ENCODE data around the gene PHGDH.

PHGDH gene

DNA sequence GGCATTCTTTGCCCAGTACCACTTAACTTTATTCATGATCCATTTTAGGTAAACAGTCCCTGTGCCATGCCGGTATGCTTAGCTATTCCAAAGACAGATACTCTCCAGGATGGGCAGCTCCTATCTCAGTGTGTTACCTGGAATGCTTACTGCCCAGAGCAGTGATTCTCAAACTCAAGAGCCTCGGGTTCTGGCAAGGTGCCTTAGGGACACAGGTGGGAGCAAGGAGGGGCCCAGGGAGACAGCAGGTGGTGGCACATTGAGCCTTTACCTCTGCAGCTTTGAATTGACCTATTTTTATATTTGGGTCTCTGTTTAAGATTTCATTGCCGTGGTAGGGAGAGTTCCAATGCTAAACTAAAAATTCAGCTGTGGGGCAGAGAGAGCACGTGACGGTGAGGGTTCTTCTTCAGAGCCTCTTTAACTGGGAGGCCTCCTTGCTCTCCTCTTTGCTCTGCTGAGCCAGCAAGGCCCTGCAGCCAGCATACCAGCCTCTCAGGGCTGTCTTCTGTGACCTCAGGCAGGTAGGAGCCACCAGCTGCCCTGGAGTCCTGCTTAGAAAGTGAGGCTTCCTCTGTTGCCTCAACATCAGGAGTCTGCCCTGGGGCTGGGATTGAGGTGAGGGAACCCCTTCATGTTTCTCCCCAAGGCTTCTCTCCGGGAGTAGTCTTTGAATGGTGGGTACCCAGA lies 20.2 kb downstream of the PHGDH start:
- DNase-seq (ENCODE audit: low read depth, low spot score), result no peak

DNA sequence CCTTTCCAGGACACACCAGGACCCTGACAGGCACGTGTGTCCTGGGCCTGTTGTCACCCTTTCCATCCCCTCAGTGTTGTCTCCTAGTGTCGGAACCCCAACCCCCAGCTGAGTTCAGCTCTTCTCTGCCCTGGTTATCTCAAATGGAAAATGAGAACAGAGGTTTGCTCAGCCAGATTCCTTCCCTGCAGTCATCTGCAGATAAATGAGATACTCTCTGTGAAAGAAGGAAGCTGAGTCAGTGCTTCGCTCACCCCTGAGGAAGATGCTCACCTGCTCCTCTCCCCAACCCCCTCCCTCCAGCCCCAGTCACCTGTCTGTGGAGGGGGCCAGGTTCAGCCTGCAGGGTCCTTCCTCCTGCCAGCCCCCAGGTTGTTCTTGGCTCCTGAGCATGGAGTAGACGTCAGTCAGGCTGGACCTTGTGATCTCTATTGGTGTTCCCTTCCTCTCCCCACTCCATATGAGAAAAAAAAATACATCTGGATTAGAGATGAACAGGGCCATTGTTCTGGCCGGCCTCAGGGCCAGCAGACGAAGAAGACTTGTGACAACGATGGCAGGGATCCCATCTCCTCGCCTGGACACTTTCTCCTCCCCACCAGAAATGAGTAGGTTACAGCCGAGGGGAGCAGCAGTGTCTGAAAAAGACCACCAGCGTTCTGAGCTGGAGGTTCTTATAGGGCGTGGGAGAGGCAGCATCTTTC lies 20.9 kb downstream of the PHGDH start:
- no peak for DNase-seq (ENCODE audit: low read depth, low spot score)

DNA sequence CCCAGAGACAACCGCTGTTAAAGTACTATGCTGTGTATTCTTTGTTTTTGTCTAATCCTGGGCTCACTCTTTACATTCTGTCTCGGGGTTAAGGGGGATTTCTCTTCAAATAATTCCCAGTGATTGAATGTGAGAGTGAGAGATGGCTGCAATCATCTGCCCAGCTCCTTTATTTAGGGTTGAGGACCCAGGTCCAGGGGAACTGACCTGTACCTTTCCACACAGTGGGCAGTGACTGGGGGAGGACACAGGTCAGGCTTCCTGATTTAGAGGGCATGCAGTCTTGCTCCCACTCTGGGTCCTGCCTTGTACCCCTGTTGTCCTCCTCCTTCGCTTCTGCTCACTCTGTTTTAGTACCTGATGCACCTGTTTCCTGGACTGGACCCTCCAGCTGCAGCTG lies 22.0 kb downstream of the PHGDH start:
- no peak for DNase-seq (ENCODE audit: low read depth, low spot score)

DNA sequence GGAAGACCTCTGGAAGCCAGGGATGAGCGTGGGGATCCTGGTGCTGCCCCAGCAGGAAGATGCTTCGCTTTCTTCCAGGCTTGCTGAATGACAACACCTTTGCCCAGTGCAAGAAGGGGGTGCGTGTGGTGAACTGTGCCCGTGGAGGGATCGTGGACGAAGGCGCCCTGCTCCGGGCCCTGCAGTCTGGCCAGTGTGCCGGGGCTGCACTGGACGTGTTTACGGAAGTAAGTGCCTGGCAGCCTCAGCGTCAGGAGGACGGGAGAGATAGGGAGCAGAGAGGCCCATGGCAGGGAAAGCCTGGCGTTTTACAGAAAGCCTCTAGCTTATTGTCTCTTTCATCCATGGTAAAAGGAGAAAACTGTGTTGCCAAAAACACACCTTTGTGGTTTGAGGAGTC lies 23.5 kb downstream of the PHGDH start:
- no peak for DNase-seq (ENCODE audit: low read depth, low spot score)

DNA sequence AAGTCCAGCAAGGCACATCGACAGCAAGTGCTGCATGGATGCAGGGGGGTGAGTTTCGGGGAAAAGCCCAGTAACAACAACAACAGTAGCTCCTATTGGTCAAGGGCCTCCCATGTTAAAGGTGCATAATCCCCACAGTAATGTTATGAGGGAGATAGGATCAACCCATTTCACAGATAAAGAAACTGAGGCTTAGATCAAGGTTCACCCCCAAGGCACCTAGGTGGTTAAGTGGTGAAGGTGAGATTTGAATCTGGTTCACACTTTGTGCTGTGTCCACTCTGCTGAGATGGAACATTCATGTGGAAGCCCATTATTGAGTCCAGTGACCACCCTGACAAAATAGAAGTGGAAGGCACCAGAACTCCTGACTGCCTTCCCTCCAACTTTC lies 24.9 kb downstream of the PHGDH start:
- DNase-seq (ENCODE audit: low read depth, low spot score), result no peak

DNA sequence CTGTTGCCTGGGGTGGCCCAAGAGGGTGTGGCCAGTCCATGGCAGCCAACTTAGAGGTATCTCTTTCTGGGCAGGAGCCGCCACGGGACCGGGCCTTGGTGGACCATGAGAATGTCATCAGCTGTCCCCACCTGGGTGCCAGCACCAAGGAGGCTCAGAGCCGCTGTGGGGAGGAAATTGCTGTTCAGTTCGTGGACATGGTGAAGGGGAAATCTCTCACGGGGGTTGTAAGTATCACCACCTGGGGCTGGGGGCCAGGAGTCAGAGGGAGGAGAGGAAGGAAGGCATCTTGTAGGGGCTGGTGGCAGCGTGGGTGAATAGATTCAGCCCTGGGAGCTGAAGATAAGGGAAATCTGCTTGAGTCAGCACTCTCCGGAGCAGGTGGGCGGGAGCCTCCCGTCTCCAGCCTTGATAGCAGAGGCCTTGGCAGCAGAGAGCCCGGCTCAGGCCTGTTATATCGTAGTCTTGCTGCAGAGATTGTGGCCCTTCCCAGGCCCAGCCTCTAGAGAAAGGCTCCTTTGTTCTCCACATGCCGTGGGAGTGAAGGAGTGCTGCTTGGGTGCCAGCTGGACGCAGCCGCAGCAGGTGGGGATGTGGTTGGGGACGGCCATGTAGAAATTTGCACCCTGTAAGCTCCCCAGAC lies 25.4 kb downstream of the PHGDH start:
- no peak for DNase-seq (ENCODE audit: low read depth, low spot score)

DNA sequence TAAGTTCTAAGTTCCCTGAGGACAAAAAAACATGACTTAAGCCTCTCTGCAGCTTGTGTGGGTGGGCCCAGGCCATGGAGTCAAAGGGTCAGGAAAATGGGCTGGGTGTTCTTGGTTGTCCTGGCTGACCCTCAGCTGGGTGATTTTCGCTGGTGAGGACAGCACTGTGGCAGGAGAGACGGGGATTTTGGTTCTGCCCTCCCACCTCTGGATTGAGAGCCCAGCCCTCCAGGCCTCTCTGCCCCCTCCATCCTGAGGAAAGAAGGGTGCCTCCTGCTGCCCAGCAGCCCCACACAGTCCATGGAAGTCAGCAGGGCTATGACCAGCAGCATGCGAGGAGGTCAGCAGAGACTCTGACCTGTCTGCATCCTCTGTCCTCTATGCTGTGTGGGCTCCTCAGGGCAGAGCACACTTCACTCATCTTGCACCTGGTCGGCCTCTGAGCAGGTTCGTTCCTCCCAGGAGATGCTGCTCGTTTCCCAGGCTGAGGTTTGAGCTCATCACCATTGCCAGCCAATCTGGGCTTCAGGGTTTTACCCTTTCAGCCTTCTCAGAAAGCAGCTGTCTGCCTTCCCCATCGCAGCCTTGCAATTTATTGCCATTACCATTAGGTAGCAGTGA lies 26.5 kb downstream of the PHGDH start:
- no peak for DNase-seq (ENCODE audit: low read depth, low spot score)

DNA sequence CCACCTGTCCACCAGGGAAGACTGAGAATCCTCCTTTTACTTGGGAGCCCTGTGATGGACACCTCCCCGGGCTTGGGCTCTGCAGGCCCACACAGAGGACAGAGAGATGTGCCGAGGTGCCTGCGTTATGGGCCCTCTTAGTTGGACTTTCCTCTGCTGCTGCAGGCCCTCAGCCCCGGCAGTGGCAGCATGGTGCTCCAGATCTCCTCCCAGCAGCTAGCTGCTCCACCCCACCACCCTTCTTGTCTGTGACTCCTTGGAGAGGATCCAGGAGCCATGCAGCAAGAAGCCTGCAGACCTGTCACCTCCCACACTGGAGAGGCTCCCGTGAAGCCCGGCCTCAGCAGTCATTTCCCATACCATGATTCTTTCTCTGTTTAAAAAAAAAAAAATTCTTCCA lies 27.4 kb downstream of the PHGDH start:
- DNase-seq (ENCODE audit: low read depth, low spot score), result no peak

DNA sequence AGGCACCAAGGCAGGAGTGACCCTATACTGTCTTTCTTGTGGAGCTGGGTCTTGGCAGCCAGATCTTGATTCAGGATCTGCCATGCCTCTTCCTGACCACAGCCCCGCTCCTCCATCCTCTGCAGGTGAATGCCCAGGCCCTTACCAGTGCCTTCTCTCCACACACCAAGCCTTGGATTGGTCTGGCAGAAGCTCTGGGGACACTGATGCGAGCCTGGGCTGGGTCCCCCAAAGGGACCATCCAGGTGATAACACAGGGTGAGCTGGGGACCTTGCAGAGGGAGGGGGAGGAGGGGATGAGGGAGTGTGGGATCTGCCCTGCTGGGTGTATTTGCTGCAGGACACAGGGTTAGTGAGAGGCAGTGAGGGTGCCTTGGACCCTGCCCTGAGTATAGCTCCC lies 28.5 kb downstream of the PHGDH start:
- DNase-seq (ENCODE audit: low read depth, low spot score), result no peak

DNA sequence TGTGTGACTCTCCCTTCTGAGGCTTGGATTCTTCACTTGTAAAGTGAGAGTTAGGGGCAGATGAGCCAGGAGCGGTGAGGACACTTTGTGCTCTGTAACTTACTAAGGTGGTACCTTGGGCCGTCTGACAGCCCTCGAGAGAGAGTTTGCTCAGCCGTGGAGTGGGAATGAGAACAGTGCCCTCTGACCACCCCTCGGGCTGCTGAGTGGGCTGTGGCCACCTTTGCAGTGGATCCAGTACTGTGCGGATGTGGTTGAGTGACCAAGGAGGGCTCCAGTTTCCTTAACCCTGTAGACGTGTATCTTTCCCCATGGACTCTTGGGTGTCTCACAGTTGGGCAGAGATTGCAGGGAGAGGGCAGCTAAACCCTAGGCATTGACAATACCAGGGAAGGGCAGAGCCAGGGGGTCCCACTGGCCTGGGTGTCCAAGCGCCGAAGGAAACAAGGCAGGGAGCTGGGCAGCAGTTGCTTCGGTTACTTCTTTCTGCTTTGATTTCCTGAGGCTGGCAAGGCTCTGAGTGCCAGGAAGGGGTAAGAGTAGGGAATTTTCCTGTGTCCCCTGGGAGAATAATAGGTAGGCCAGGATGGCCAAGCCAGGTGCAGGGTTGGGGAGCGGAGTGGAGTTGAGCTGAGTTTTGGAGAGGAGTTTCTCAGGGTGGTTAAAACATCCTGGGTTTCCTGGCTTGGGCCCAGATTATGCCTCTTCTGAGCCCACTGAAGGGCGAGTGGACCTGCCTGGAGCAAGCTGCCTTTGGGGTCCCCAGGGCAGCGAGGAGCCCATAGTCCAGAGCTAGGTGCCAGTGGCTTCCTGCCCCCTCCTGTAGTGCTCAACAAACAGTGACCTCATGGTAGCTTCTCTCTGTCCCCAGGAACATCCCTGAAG lies 29.4 kb downstream of the PHGDH start:
- no peak for DNase-seq (ENCODE audit: low read depth, low spot score)

DNA sequence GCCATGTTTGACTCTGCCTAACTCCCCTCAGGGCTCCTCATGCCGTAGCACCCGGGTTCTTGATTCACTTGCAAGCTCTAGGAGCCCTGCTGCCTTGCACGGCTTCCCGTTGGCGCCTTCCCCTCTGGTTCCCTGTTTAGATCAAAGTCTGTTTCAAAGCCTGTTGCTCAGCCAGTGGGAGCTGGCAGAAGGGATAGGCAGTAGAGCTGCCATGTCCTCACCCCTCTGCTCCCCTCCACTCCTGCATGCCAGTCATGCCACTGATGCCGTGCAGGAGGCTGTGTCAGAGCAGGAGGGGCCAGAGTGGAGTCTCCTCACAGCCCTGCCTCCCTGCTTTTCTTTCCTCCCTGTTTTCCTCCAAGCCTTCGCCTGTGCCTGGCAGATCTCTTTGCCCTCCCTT lies 30.5 kb downstream of the PHGDH start:
- DNase-seq (ENCODE audit: low read depth, low spot score), result no peak

DNA sequence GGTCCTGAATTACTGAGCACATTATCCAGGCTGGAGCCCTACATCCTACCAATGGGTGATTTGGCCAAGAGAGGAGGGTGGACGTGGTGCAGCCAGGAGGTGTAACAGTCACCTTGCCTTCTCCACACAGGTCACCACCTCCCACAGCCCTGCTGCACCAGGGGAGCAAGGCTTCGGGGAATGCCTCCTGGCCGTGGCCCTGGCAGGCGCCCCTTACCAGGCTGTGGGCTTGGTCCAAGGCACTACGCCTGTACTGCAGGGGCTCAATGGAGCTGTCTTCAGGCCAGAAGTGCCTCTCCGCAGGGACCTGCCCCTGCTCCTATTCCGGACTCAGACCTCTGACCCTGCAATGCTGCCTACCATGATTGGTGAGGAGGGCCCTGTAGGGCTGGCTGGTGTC lies 30.9 kb downstream of the PHGDH start:
- no peak for DNase-seq (ENCODE audit: low read depth, low spot score)

DNA sequence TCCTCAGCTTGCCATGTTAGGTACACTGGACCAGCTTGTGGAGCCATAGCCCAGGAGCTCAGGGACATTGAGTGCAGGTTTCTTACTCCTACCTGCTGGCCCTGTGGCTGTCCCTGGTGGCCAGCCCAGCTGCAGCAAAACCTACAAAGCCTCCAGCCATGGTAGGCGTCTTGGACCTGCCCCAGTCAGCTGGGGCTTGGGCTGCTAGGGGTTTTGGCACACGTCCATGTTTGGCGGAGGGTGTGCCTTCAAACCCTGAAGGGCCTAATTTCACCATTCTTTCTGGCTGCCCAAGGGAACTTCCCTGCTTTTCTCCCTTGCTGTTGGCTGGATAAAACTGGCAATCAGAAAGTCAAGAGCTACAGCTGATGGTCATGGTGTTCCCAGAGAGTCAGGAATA lies 31.6 kb downstream of the PHGDH start:
- no peak for DNase-seq (ENCODE audit: low read depth, low spot score)

DNA sequence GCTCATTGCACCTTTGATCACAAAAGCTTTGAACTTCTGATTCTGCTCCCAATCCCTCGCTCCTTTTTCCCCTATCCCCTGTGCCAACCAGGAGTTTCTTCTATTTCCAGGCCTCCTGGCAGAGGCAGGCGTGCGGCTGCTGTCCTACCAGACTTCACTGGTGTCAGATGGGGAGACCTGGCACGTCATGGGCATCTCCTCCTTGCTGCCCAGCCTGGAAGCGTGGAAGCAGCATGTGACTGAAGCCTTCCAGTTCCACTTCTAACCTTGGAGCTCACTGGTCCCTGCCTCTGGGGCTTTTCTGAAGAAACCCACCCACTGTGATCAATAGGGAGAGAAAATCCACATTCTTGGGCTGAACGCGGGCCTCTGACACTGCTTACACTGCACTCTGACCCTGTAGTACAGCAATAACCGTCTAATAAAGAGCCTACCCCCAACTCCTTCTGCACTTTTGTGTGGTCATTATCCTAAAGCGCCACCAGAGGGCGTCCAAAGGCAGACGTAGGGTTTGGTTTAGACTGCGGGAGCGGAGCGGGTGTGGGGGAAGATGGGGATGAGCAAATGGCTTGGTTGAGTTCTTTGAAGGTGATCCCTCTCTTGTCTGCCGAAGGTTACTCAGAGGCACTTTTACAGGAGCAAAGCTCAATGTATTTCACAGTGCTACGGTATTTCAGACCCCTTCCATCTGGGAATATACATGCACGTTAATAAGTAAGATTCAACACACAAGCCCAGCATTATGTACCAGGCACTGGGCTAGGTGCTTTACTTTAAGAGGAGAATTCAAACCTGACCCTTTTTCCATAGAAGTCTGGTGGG lies 32.3 kb downstream of the PHGDH start:
- peak; percentile 26 for DNase-seq (ENCODE audit: low read depth, low spot score)

DNA sequence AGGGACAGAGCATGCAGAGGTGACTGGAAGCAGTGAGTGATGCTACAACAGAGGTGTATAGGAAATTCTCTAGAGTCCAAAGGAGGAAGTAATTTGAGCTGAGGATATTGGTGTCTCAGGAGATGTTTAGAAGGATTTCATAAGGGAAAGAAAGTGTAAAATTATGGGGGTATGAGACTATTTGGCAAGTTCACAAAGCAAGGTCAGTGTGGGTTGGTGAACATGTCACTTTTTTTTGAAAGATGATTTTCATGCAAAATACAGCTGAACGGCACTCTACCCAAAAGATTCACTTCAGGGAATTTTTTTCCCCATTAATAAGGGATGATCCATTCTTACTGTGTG lies 32.8 kb downstream of the PHGDH start:
- DNase-seq (ENCODE audit: low read depth, low spot score), result no peak

DNA sequence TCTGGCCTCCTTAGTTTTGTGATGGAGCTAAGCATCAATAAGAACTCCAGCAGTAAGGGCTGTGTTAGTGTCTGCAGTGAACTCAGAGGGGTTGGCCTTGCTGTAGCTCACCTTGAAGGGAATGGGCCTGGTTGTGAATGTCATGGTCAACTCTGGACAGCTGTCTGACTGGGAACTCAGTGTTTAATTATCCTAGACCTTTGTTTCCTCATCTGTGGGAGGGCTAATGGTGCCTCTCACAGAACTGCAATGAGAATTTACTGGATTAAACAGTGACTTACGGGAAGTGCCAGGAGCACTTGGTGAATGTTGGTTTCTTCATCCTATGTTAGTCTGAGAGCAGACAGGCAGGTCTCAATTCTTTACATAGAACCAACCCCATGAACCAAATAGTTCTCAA lies 33.3 kb downstream of the PHGDH start:
- no peak for DNase-seq (ENCODE audit: low read depth, low spot score)

DNA sequence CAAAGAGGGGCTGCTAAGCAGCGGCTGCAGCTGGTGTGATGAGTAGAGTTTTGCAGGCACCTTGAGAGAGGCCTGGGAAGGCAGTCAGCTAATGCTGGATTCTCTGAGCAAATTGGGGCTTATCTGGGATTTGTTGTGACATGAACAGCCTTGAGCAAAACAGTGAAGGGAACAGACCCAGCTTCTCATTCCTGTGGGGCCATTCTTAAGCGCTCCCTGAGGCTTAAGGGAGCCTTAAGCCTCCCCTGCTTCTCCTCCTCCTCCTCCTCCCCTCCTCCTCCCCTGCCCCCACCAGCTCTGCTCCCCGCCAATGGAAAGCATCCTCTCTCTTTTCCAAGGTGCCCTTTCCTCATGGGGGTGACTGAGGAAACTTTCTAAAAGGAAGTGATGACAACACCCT lies 35.7 kb downstream of the PHGDH start:
- DNase-seq (ENCODE audit: low read depth, low spot score), result no peak

DNA sequence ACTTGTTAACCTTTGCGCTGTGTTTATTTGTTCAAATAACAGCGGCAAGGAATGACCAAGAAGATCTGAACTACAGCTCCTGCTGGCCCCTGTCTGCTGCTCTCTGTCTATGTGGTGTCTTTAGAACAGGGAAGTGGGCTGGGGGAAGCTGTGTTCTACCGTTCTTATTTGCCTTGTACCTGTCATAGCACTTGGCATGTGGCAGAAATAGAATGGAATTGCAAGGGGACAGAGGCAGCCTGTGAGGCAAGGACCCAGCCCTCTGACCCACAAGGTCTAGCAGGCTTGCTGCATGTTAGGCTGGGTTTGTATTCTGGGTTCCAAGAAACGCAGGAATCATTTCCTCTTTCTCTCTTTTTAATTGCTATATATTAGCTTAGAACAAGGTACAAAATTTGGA lies 36.3 kb downstream of the PHGDH start:
- no peak for DNase-seq (ENCODE audit: low read depth, low spot score)

DNA sequence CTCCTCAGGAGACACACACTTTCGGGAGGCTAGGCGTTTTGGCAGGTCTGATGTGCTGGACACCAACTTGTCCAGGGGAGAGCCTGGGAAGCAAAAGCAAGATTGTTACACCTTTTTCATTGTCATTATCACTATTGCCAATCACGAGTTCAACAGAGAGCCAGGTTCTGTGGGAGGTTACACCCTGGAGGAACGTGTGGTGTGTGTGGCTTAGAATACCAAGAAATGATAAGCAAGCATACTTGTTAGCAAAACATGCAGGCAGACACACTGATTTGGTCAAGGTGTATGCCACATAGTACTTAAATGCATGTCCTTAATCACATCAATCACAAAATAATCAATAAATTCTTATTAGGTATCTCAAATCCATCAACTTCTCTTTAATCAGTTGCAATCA lies 40.9 kb downstream of the PHGDH start:
- DNase-seq (ENCODE audit: low read depth, low spot score), result no peak

DNA sequence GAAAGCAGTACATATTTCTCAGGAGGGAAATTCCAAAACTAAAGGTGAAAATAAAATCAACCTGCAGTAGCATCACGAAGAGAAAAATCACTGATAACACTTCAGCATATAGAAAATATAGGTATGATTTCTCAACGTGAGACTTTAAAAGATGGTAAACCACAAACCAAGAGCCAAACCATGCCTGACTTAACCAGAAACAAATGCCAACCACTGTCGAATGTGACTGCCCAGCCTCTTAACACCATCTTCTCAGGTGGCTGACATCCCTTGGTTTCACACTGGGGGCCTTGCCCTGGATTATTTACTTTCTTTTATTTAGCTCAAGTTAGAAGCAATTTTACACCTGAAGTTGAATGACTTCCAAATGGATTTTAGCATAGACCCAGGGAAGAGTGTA lies 46.9 kb downstream of the PHGDH start:
- no peak for DNase-seq (ENCODE audit: low read depth, low spot score)

DNA sequence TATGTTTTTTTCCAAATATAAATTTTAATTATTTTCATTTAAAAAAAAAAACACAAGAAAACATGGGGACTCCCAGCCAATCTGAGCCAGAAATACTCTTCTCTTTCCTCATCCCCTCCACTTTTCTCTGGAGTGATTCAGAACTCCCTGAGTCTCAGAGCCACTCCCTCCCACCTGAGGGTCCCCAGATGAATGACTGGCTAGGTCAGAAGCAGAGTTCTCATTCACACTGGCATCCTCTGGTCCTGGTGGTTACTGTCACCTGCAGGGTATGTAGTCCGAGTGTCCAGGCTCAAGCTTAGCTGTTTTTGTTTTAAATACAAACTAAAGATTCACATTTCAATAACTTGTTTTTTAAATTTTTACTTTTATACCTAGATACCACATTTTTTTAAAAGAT lies 50.7 kb downstream of the PHGDH start:
- DNase-seq (ENCODE audit: low read depth, low spot score), result no peak

Measured in activated naive CD8-positive, alpha-beta T cell treated with anti-CD3 and anti-CD28 coated beads, Interleukin-2, amount 50 U/mL, for 16 hours (primary cell).